KMS-11 (cell line): ENCODE measurements around the gene HAPLN3.

ENCODE experiments used
- H2AFZ ChIP-seq: fragments of 200-600 bp; sonication (generic); 2 replicates; pipeline ENCODE4 v1.6.1; 2016; ENCODE audit warnings: antibody characterized with exemption, mixed run types, low read depth
- H3K27ac ChIP-seq: fragments of 200-600 bp; sonication (generic); 2 replicates; pipeline ENCODE4 v1.6.1; 2016; ENCODE audit warnings: mild to moderate bottlenecking, mixed run types
- H3K27me3 ChIP-seq: fragments of 200-600 bp; sonication (generic); 2 replicates; pipeline ENCODE4 v1.6.1; 2017; ENCODE audit warnings: mild to moderate bottlenecking, low read depth, mixed run types, moderate library complexity; ENCODE audit not compliant: insufficient read depth
- H3K36me3 ChIP-seq: fragments of 200-600 bp; sonication (generic); 2 replicates; pipeline ENCODE4 v1.6.1; 2017; ENCODE audit warnings: mild to moderate bottlenecking, mixed run types; ENCODE audit not compliant: insufficient read depth
- H3K4me1 ChIP-seq: fragments of 200-600 bp; sonication (generic); 2 replicates; pipeline ENCODE4 v1.6.1; 2016; ENCODE audit warnings: mild to moderate bottlenecking, low read depth, mixed run types; ENCODE audit not compliant: poor library complexity, severe bottlenecking
- H3K4me2 ChIP-seq: fragments of 200-600 bp; sonication (generic); 2 replicates; pipeline ENCODE4 v1.7.0; 2016; ENCODE audit warnings: mild to moderate bottlenecking, mixed run types
- H3K4me3 ChIP-seq: fragments of 200-600 bp; sonication (generic); IDR thresholded peaks from 2 replicates; pipeline ENCODE4 v1.6.1; 2017; ENCODE audit warnings: low read depth, low read length, mixed read lengths; ENCODE audit not compliant: insufficient read depth
- H3K79me2 ChIP-seq: fragments of 200-600 bp; sonication (generic); 2 replicates; pipeline ENCODE4 v1.6.1; 2016; ENCODE audit warnings: low read depth, mixed run types; ENCODE audit not compliant: insufficient read depth
- H3K9ac ChIP-seq: fragments of 200-600 bp; sonication (generic); 2 replicates; pipeline ENCODE4 v1.6.1; 2016; ENCODE audit warnings: mild to moderate bottlenecking, mixed run types
- H4K20me1 ChIP-seq: fragments of 200-600 bp; sonication (generic); 2 replicates; pipeline ENCODE4 v1.6.1; 2016; ENCODE audit warnings: mild to moderate bottlenecking, mixed run types; ENCODE audit not compliant: insufficient read depth
- CTCF ChIP-seq: fragments of 200-600 bp; sonication (generic); conservative IDR thresholded peaks from 2 replicates; pipeline ENCODE4 v1.6.1; 2017; ENCODE audit warnings: low read depth, mild to moderate bottlenecking, antibody characterized with exemption, low read length, moderate library complexity, mixed read lengths

The HAPLN3 gene

GRCh38 chr15:88866295-88866881, 29.0 kb downstream of the HAPLN3 start:
- Histone ChIP-seq H4K20me1 (no peaks in the 10 kb centered on the region), H3K4me1 (no peaks in the 10 kb centered on the region), H3K4me2 (no peak overlapping the region), H3K79me2 (no peaks in the 10 kb centered on the region), H3K4me3 (no peak overlapping the region), H3K36me3 (no peaks in the 10 kb centered on the region), H3K27me3 (no peaks in the 10 kb centered on the region), H2AFZ (no peak overlapping the region), H3K9ac (no peak overlapping the region), H3K27ac (no peak overlapping the region)
- no peak for TF ChIP-seq CTCF

DNA sequence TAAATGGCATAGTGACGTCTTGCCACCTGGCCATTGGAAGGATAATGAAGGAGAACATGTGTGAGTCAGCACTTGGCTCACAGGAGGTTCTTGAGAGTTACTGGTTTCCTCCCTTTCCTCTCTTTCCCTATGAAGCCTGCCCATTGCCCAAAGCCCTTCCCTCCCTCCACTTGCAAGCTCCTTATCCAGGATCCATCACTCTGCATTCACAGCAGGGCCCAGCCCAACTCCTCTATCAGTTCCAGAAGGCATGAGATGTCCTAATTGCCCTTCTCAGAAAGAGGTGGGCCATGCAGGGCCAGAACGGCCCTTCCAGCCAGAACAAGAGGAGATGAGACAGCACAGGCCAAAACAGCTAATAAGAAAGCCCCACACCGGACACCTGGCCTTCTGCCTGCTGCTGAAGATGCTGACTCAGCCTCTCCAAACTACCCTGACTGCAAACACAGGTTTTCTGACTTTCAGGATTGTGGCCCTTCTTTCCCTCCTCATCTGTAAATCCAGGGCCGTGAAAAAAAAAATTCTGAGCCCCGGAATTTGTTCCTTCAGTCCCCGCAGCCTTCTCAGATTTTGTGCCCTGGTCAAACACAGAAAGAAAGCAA, 29.7 kb downstream of the HAPLN3 start:
- Histone ChIP-seq H3K27ac (no peak overlapping the region), H3K4me1 (no peaks in the 10 kb centered on the region), H3K27me3 (no peaks in the 10 kb centered on the region), H3K9ac (no peak overlapping the region), H3K79me2 (no peaks in the 10 kb centered on the region), H4K20me1 (no peaks in the 10 kb centered on the region), H3K36me3 (no peaks in the 10 kb centered on the region), H3K4me2 (no peak overlapping the region), H2AFZ (no peak overlapping the region), H3K4me3 (no peak overlapping the region)
- TF ChIP-seq CTCF, result no peak

- no peak for TF ChIP-seq CTCF
- no peaks in the 10 kb centered on the region for H3K27me3 ChIP-seq
- H3K27ac ChIP-seq, result no peak overlapping the region
- H3K4me3 ChIP-seq, result no peak overlapping the region
- no peak overlapping the region for H2AFZ ChIP-seq
- H4K20me1 ChIP-seq, result no peaks in the 10 kb centered on the region
- H3K79me2 ChIP-seq, result no peaks in the 10 kb centered on the region
- H3K4me2 ChIP-seq, result no peak overlapping the region
- H3K9ac ChIP-seq, result no peak overlapping the region
- H3K36me3 ChIP-seq, result no peaks in the 10 kb centered on the region
- no peaks in the 10 kb centered on the region for H3K4me1 ChIP-seq
Observed at GRCh38 chr15:88864861-88865497, 30.4 kb downstream of the HAPLN3 start.

DNA sequence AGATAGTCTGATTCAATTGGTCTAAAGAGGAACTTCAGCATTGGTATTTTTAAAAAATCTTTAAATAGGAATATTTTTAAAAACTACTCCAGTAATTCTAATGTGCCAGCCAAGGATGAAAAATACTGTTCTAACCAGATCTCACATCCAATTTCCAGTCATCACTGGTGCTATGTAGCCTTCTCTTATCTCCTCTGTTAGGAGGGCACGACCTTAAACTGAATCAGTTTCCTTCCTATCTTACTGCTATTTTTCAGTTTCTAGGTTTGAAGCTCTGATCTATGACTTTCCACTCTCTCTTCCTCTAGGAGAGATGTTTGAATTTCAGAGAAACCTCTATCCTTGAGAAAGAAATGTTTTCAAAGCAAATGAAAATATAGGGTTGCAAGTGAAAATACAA, 31.9 kb downstream of the HAPLN3 start:
- Histone ChIP-seq H3K4me1 (no peaks in the 10 kb centered on the region), H3K4me3 (no peak overlapping the region), H3K27me3 (no peaks in the 10 kb centered on the region), H3K9ac (no peak overlapping the region), H2AFZ (no peak overlapping the region), H3K4me2 (no peak overlapping the region), H3K27ac (no peak overlapping the region), H3K79me2 (no peaks in the 10 kb centered on the region), H3K36me3 (no peaks in the 10 kb centered on the region), H4K20me1 (no peaks in the 10 kb centered on the region)
- no peak for TF ChIP-seq CTCF
